Omental fat pad (tissue), 4 donors: ENCODE measurements around the gene ARMC8. TPM values are rescaled to one million over a fixed set of nuclear protein-coding genes. Genes with fewer than 3 reads are reported as not detected.

Experiments
- ATAC-seq: fragments of 150-250 bp; one replicate; pipeline ENCODE4 v1.9.1; 2016; ENCODE audit warnings: mild to moderate bottlenecking, moderate library complexity; ENCODE audit not compliant: low FRiP score
- DNase-seq: peaks from one replicate; pipeline ENCODE4 v3.0.0-alpha.2; 2019; ENCODE audit warnings: low spot score
- CTCF ChIP-seq, 3 donors: fragments of 450-650 bp; IDR thresholded peaks; one replicate each; pipeline ENCODE4 v1.5.1; 2016 to 2017; ENCODE audit warnings: antibody characterized with exemption in 3 of 3, mild to moderate bottlenecking in 3 of 3, moderate library complexity in 2 of 3
- total RNA-seq, 4 donors: library from RNA; depleted of rRNA; stranded (reverse); fragments of >200 nt; gene quantifications; one replicate each; pipeline ENCODE4 v1.1.0, GENCODE V29; 2016

Gene ARMC8
- total RNA-seq, 4 donors from 2014 or later: 61.5 to 121 (median 95.3) TPM

DNA sequence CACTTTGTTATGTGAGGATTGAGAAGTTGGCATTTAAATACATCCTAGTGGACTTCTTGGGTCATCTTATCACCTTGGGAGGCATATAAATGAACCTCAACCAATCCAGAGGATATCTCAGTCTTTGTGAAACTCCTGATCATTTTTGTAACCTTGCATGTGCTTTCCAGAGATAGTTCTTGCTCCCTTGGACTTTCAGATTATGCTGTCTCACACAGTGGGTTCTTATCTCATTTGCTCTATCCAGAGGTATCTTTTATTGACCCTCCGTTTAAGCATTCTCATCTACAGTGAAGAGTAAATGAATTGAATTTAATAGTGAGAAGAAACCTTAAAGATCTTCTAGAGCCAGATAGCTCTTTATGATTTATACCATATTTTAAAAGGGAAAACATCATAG lies 10.4 kb downstream of the ARMC8 start:
- no peak for ATAC-seq
- TF ChIP-seq CTCF (IDR thresholded peaks at IDR 0.05): no peak
- no peak for DNase-seq

DNA sequence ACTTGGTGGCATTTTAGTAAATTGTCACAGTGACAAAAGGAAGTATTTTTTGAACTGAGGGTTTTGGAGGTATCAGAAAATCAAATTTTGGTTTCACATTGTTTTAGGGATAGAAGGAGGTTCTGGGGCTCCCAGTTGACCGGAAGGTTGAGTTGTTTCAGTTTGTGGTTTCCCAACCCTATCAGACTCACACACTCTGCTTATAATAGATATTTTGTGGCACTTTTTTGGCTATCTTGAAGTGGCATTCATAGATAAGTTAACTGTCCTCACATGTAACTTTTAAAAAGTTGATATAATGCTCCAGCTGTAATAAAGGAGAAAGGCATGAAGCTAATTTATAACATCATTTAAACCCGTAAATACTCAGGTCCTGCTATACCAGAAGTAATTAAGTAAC lies 12.8 kb downstream of the ARMC8 start:
- TF ChIP-seq CTCF (IDR thresholded peaks at IDR 0.05): no peak
- DNase-seq (no peak), ATAC-seq (no peak)

- ATAC-seq (no peak), DNase-seq (no peak)
- no peak for TF ChIP-seq CTCF (IDR thresholded peaks at IDR 0.05)
These were observed 13.3 kb downstream of the ARMC8 start for GRCh38 chr3:138200424-138200823.

DNA sequence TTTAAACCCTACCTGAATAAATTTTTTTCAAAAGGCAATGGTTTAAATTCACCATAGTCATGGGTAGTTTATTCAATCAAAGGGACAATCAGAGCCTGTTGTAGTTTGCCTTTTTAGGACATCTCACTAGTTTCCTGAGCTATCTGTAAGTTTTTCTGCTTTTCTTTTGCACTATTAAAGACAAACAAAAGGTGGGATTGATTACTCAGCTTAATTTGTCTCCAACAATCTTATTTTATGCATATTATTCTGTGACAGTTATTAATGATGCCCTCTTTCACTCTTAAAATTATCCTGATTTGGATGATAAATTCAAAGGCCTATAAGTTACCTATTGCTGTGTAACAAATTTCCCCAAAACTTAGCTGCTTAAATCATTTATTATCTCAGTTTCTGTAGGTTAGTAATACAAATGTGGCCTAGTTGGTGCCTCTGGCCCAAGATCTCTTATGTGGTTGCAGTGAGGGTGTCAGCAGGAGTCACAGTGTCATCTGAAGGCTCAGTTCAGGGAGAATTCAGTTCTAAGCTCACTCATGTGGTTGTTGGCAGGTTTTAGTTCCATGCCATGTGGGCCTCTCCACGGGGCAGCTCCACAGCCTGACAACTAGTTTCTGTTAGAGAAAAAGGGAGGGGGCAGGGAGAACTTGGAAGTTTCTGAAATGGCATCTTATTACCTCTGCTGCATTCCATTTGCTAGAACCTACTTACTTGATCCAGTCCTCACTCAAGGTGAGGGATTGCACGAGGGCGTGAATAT lies 16.0 kb downstream of the ARMC8 start:
- ATAC-seq (no peak), DNase-seq (no peak)
- TF ChIP-seq CTCF (IDR thresholded peaks at IDR 0.05): no peak

- DNase-seq (no peak), ATAC-seq (no peak)
- TF ChIP-seq CTCF (IDR thresholded peaks at IDR 0.05): no peak
These were observed 16.8 kb downstream of the ARMC8 start for GRCh38 chr3:138203938-138204337.

GRCh38 chr3:138205527-138205926 lies 18.4 kb downstream of the ARMC8 start:
- ATAC-seq: no peak
- no peak for DNase-seq
- no peak for TF ChIP-seq CTCF (IDR thresholded peaks at IDR 0.05)

DNA sequence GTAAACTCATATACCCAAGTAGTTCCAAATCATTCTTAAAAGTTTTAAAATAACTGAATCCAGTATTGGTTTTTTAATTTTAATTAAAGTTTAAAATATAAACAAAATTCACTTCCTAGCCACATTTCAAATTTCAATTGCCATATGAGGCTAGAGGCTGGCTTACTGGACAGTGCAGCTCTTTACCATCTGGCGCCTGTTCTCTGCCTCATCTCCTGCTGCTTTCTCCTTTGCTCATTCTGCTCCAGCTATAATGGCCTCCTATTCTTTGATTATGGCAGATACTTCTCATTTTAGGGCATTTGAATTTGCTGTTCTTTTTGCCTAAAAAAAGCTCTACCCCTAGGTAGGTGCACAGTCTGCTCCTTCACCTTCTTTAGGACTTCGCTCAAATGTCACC lies 19.1 kb downstream of the ARMC8 start:
- no peak for TF ChIP-seq CTCF (IDR thresholded peaks at IDR 0.05)
- ATAC-seq: no peak
- no peak for DNase-seq
